Esophagus muscularis mucosa (tissue), 3 donors: ENCODE data around the gene CTNNA2.

Experiments
- CTCF ChIP-seq, 3 experiments: fragments of 200-600 bp in 2 of 3; fragments of 450-650 bp in 1 of 3; sonication (generic) in 2 of 3; IDR thresholded peaks; one replicate each; pipeline ENCODE4 v1.5.1; 2017 to 2019; ENCODE audit warnings: antibody characterized with exemption in 3 of 3, mild to moderate bottlenecking in 2 of 3, moderate library complexity in 1 of 3
- POLR2AphosphoS5 ChIP-seq, 2 donors: sonication (generic); formaldehyde crosslinking; IDR thresholded peaks; one replicate each; pipeline ENCODE4 v1.6.1; 2017; ENCODE audit warnings: antibody characterized with exemption in 2 of 2

DNA sequence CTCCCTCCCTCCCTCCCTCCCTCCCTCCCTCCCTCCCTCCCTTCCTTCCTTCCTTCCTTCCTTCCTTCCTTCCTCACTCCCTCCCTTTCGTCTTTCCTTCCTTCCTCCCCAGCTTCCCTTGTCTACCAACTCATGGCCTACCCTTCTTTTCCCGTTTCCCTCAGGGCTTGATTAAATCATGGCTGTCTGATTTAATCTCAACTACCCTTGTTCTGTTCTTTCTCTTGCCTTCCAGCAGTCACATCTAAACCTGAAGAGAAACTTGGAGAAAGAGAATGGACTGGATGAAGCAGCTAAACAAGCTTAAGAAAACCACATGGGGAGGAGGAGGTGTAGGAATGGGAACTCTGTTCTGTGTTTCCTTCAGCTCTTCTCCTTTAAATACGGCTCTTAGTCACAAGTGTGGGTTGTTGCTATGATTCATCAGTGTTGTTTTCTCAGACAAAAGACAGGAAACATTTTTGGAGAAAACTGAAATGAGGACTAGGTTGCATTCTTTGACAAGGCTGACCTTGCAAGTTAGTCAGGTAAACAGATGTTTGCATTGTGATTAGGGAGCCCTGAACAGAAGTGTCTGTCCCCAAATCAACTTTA is 613.8 kb downstream of the CTNNA2 start:
- no peak for TF ChIP-seq CTCF (IDR thresholded peaks at IDR 0.05)
- TF ChIP-seq POLR2AphosphoS5 (IDR thresholded peaks at IDR 0.05), result no peak
